ENCODE results near the gene RBM47.
"Not testable (repeated sequence)": the region's sequence is repeated elsewhere in the genome, so short reads cannot be mapped to it uniquely, and the experiment has no call there.

RBM47 gene

GRCh38 chr4:40585201-40585799, 44.4 kb downstream of the RBM47 start:
- no peak for DNase-seq

DNA sequence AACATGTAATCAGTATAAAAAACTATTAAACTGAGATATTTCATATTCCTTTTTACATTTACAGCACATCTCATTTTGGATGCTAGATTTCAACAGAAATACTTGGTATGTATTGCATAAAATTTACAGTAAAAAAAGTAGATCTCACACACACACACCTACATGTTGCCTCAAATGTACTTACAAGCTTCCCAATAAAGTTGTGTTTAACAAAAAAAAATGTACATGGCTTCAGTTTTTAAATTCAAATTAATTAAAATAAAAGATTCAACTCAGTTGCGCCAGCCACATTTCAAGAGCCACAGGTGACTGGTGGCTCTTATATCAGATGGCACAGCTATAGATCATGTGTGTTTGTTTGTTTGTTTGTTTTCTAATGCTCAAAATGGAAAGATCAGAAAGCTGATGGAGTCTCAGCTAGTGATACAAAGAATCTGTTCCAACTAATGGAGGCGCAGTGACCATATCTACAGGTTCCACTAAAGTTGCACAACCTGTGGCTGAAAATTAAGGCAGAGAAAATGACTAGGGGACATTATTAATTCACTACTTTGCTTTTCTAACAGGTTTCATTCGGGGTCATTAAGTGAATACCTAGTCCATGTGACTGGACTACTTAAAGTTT, 45.0 kb downstream of the RBM47 start:
- no peak for DNase-seq

DNA sequence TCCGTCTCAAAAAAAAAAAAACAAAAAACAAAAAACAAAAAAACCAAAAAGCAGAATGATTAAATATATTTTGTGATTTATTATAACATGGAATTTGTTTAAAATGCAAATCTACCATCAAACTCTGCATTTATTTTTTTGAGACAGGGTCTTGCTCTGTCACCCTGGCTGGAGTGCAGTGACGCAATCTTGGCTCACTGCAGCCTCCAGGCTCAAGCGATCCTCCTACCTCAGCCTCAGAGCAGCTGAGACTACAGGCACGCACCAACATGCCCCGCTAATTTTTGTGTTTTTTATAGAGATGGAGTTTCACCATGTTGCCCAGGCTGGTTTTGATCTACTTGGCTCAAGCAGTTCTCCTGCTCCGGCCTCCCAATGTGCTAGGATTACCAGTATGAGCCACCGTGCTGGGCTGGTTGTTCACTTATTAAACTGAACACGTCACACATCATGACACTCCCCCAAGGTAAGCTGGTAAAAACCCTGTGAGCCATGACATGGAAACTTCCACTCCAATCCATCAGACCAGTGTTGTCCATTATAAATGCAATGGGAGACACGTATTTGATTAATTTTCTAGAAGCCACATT, 45.7 kb downstream of the RBM47 start:
- no peak for DNase-seq

DNA sequence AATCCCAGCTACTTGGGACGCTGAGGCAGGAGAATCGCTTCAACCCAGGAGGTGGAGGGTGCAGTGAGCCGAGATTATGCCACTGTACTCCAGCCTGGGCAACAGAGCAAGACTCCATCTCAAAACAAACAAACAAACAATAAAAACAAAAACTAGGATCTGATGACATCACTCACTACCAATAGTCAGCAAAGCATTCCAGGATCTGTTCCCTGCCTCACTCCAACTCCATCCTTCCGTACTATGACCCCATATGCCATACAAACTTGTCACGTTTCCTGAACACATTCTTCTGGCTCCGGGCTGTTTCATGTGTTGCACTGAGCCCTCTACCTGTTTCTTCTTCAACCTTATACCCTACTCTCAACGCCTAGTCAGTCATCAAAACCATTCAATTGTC, 47.3 kb downstream of the RBM47 start:
- no peak for DNase-seq

DNA sequence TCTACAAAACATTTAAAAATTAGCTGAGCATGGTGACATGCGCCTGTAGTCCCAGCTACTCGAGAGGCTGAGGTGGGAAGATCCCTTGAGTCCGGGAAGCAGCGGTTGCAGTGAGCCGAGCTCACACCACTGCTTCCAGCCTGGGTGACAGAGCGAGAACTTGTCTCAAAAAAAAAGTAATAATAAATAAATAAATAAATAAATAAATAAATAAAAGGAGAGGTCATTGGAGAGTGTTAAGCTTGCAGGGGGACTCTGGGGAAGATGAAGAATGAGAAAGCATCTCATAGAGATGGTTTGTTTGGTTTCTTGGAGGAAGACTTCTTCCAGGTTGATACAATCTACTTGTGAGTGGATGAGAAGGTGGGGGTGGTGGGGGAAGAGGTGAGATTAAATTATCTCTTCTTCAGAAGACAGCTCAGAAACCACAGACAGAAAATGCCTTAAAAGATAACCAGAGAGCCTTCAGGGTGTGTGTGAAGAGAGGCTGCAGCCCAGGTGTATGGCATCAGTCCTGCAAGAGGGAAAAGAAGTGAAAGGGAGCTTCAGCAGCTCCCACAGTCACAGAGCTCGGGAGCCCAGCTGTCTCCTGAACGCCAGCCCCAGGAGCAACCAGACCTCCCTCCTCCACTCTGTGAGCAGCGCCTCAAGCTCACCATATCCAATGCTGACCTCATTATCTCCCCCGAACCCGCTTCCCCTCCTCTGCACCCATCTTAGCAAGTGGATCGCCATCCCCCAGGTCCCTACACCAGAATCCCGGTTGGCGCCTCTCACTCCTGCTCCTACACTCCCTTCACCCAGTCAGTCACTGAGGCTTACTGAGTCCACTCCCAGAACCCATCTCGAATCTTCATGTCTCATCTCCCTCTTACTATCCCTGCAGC, 48.2 kb downstream of the RBM47 start:
- no peak for DNase-seq

GRCh38 chr4:40579983-40580382, 49.7 kb downstream of the RBM47 start:
- DNase-seq: no peak

GRCh38 chr4:40577588-40578253, 51.9 kb downstream of the RBM47 start:
- DNase-seq: no peak

- DNase-seq: no peak
Observed at GRCh38 chr4:40576651-40577480, 52.8 kb downstream of the RBM47 start.

GRCh38 chr4:40575846-40576245, 53.8 kb downstream of the RBM47 start:
- no peak for DNase-seq

GRCh38 chr4:40573593-40574311, 55.9 kb downstream of the RBM47 start:
- no peak for DNase-seq

GRCh38 chr4:40572692-40573310, 56.9 kb downstream of the RBM47 start:
- DNase-seq: no peak

DNA sequence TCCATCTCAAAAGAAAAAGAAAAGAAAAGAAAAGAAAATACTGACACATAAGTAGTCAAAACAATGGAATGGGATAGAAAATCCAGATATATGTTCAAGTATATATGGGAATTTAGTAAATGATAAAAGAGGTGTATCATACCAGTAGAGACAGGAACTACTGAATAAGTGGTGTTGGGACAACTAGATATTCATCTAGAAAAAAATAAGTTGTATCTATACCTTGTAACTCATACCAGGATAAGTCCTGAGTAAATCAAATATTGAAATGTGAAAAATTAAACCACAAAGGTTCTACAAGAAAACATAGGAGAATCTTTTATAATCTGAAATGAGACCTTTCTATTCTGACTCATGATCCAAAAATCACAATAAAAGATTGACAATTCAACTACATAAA, 58.5 kb downstream of the RBM47 start:
- DNase-seq: no peak

GRCh38 chr4:40570348-40571077, 59.2 kb downstream of the RBM47 start:
- no peak for DNase-seq

- no peak for DNase-seq
Observed at GRCh38 chr4:40564815-40565483, 64.7 kb downstream of the RBM47 start.

DNA sequence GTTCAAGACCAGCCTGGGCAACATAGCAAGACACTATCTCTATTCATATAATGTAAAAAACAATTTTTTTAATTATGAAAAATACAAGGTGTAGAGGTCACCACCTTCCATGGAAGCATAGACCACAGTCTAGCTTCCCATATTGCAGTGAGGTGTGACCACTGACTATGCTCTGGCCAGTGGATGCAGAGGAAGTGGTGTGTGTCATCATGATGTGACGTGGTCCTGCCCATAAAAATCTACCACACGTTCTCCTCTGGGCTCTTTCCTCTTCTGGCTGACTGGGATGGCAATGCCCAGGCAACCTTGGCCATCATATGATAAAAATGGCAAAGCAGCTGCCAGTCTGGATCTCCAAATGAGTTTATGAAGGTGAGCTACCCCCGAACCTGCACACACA, 65.7 kb downstream of the RBM47 start:
- DNase-seq: no peak

- DNase-seq: no peak
Observed at GRCh38 chr4:40563401-40563800, 66.3 kb downstream of the RBM47 start.

GRCh38 chr4:40562681-40563080, 67.0 kb downstream of the RBM47 start:
- DNase-seq: no peak

DNA sequence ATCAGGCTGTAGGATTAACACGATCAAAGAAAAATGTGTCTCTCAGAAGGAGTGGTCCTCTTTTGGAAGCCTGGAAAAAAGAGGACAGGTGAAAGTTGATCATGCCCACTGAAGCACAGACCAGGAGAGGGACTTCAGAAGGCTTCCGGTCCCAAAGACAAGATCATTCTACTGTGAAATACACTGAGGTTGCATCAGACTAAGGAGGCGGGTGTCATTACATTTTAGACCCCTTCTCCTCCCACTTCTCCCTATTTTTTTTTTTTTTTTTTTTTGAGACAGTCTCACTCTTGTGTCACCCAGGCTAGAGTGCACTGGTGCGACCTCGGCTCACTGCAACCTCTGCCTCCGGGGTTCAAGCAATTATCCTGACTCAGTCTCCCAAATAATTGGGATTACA, 67.5 kb downstream of the RBM47 start:
- no peak for DNase-seq

DNA sequence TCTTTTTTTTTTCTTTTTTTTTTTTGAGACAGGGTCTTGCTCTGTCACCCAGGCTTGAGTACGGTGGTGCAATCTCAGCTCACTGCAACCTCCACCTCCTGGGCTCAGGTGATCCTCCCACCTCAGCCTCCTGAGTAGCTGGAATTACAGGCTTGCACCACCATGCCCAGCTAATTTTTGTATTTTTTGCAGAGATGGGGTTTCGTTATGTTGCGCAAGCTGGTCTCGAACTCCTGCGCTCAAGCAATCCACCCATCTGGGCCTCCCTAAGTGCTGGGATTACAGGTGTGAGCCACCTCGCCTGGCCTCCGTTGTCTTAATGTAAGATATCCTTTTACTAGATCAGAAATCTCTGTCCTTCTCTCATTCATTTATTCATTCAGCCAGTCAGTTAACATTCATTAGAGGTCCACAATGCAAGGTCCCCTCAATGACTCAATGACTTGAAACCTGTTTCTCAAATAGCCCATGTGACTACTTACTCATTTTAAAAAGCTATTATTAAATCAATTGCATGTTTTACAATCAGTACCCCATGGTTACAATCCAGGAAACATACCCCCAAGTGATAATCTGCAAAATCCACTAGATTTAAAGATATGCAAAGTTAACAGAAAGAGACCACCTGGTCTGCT, 68.0 kb downstream of the RBM47 start:
- not testable (repeated sequence) for DNase-seq
